HG02981 (cell line): ENCODE data around the gene UGT1A1.

Experiments used
- ATAC-seq: cut with Tn5 transposase; IDR thresholded peaks from one replicate; pipeline ENCODE4 v1.9.1; 2021; ENCODE audit warnings: mild to moderate bottlenecking, moderate library complexity; ENCODE audit not compliant: unreplicated experiment

The UGT1A1 gene

GRCh38 chr2:233756429-233757081 lies 3.5 kb upstream of the UGT1A1 start:
- no peak for ATAC-seq

DNA sequence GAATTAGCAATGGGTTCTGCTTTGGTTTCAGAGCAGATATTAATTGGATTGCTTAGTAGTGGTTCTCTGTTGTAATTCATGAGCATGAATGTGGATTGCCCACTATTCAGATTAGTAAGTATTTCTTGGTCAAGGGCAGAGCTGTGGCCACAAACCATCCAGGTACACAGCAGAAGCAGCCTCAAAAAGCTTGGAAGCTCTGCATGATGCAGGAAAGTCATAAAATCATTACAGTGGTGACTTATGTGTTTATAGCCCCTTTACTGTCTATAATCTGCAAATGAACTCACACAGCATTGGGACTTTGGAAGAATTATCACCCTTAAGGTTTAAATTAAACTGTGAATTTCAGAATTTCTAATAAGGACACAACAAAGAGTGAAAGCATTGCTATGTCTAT lies 1.9 kb upstream of the UGT1A1 start:
- ATAC-seq: no peak

GRCh38 chr2:233758849-233759248 lies 1.2 kb upstream of the UGT1A1 start:
- ATAC-seq: no peak

GRCh38 chr2:233761040-233761769 lies 1.1 kb downstream of the UGT1A1 start:
- no peak for ATAC-seq

- ATAC-seq: no peak
Observed at GRCh38 chr2:233764264-233764663, 4.2 kb downstream of the UGT1A1 start.

DNA sequence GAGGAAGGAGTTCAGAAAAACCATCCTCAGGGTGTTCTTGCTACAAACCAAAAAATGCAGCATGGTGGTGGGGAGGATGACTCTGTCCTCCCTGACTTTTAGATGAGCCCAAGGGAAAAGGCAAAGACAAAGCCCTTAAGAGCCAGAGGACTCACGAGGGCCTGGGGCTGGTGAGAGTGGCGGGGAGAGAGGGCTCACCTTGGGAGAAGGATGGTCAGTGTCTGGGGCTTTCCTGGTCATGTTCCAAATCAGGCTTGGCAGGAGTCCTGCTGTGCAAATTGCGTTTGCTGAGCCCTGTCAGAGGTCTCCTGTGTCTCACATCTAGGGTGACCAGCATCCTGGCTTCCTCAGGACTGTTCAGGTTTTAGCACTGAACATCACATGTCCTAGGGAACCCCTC lies 4.7 kb downstream of the UGT1A1 start:
- no peak for ATAC-seq

- no peak for ATAC-seq
Observed at GRCh38 chr2:233766416-233766815, 6.3 kb downstream of the UGT1A1 start.

- ATAC-seq: no peak
Observed at GRCh38 chr2:233768076-233768475, 8.0 kb downstream of the UGT1A1 start.

DNA sequence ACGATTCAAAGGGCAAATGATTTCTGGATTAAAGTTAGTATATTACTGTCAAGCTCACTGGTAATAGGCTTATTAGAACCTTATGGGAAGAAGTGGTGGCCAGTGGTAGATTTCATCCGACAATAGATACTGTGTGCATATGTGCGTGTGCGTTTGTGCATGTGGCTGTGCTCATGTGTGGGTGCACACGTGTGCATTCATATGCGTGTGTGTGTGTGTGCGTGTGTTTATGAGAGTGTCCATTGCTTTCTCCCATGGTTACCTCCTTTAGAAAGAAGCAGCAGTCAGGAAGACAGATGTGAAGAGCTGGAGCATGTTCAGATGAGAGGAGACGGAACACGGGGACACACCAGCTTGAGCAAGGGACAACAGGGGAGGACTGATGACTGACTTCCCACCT lies 9.2 kb downstream of the UGT1A1 start:
- no peak for ATAC-seq

- ATAC-seq: no peak
Observed at GRCh38 chr2:233772153-233772552, 12.1 kb downstream of the UGT1A1 start.

DNA sequence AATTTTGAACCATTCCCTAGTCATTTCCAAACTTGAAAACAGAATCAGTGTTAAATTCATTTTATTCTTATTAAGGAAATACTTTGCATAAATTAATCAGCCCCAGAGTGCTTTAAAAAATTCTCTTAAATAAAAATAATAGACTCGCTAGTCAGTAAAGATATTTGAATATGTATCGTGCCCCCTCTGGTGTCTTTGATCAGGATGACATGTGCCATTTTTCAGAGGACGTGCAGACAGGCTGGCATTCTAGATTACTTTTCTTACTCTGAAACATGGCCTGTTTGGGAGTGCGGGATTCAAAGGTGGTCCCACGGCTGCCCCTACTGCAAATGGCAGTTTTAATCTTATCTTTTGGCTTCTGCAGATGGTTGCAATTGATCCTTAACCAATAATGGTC lies 12.5 kb downstream of the UGT1A1 start:
- ATAC-seq: no peak

DNA sequence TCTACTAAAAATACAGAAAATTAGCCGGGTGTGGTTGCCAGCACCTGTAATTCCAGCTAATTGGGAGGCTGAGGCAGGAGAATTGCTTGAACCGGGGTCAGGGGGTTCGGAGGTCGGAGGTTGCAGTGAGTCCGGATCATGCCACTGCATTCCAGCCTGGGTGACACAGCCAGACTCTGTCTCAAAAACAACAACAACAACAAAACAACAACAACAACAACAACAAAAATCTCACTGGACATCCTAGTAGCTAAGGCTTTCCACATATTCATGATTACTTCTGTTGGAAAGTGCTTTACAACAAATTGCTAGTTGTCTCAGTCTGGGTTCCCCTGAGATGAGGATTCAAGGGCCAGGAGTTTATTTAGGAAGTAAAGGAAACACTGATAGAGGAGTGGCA lies 13.8 kb downstream of the UGT1A1 start:
- no peak for ATAC-seq

GRCh38 chr2:233775414-233775813 lies 15.3 kb downstream of the UGT1A1 start:
- no peak for ATAC-seq

GRCh38 chr2:233778030-233778429 lies 18.0 kb downstream of the UGT1A1 start, which contains the start of gene MROH2A:
MROH2A (plus strand) TSS chr2:233778330; CDS start chr2:233779359, 1,029 bp downstream.
- no peak for ATAC-seq

DNA sequence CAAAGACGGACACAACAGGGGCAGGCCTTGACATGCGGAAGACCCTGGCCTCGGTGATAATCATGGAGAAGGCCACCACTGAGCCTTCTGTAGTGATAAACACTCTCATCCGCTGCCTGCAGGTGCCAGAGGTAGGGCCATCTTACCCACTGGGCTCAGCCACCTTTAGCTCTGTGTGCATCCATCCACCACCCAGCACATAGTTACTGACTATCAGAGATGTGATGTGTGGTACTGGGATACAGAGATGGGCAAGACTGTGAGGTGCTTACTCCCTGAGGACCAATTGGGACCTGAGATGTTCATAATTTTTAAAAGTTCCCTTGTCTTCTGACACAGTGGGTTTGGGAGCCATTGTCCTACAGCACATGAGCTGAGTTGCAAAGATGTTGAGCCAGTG lies 19.7 kb downstream of the UGT1A1 start:
- no peak for ATAC-seq

GRCh38 chr2:233780771-233781170 lies 20.7 kb downstream of the UGT1A1 start:
- no peak for ATAC-seq

DNA sequence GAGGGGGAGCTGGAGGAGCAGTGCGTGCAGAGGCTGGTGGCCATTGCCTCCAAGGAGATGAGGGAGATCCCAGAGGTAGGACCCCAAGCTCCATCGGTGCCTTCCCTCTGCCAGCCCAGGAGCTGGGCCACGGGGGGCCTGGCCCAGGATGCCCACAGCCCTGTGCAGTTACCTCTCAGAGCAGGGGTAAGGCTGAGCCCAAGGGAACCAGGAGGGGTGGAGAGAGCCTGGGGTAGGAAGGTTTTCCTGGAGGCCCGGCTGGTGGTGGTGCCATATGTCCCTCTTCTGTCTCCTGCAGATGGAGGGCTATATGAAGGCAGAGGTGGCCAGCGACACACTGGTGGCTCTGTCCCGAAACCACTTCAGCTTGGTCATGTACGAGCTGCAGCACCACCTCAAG lies 29.5 kb downstream of the UGT1A1 start:
- no peak for ATAC-seq

DNA sequence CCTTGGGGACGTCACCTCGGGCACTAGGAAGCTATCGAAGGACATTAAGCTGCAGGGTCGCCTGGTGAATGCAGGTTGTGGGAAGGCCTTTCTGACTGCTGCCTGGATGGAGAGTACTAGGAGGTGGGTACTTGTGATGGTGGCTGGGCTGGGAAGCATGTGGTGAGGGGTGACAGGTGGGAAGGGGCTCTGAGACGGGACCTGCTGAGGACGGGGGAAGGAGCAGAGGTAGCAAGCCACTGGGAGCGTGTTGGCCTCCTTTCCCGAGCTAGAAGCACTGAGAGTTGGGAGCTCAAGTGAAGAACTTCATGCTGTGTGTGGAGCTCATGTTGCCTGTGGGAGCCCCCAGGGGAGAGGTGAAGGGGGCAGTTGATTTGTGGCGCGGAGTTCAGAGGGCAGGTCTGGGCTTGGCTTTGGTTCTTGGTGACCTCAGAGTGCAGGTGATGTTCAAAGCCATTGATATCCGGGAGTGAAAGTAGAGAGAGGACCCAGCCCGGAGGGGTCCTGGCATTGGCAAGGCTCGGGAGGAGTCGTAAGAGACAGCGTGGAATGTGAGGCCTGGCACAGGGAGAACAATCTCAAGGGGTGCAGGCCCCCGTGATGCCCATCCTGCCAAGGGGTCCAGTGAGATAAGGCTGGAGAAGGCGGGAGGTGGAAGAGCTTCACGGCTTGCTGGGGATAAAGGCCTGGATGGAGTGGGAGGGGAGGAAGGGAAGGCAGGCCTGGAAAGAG lies 31.2 kb downstream of the UGT1A1 start:
- ATAC-seq: no peak

DNA sequence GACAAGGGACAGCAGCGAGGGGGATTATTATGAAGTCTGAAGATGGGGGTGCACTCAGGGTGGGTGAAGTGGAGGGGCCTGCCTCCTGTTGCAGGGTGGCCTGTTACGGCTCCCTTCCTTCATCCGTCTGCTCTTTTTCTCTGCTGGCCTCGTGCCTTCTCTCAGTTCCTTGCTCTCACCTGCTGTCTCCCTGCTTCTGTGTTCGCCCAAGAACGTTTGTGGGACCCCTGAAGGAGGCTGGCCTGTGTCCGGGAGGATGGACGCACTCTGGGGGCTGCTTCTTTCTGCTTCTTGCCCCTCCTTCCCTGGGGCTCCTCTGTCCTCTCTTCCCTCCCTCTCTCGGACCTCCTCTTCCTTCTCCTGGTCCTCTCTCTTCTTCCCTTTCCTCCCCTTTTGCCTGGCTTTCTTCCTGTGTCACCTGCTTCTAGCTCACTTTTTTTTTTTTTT lies 31.8 kb downstream of the UGT1A1 start:
- ATAC-seq: no peak

DNA sequence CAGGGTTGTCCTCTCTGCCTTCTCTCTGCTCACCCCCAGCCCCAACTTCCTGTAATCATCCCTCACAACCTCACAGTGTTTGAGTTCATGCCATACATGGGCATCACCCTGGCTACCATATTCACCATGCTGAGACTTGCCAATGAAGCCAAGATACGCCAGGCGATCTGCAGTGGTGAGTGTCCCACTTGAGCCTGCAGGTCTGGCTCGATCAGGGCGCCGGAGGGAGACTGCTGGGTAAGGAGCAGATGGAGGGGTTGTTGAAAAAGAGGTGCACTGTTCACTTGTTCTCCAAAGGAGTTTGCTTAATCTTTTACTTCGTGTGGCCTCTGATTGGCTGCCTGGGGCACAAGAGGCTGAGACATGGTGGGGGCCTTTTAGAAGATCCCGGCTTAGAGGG lies 32.6 kb downstream of the UGT1A1 start:
- no peak for ATAC-seq

DNA sequence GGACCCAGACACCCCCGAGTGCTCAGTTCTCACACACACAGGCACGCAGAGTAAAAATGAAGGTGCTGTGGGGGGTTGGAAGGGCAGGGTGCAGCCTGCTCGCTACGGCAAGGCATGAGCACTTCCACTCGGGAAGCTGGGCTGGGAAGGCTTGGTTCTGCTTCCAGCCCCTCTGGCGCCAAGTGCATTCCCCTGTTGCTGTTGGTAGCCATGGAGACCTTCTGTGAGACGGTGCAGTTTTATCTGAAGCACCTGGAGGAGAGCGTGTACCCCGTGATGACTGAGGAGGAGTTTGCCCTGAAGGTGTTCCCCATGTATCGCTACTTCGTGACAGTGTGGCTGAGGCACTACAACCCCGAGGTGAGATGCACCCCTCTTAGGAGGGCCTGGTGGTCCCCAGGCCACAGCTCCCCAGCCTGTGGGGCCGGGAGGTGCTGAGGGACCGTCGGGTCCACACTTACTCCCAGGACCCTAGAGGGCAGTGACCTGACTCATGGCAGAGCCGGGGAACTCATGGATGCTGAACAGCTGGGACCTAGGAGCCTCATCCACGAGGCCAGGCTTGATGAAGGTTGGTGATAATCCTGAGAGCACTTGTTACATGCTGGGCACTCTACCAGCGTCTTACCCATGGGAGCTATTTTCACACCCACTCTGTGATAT lies 33.5 kb downstream of the UGT1A1 start:
- ATAC-seq: no peak
